ENCODE measurements around the gene FAM241B. TPM values are rescaled to one million over a fixed set of nuclear protein-coding genes. Genes with fewer than 3 reads are reported as not detected.

Gene FAM241B
- polyA plus RNA-seq, 1 donor (not counting 4 experiments of a cell fraction or from before 2014, with no cell fraction given): 7.9 TPM

DNA sequence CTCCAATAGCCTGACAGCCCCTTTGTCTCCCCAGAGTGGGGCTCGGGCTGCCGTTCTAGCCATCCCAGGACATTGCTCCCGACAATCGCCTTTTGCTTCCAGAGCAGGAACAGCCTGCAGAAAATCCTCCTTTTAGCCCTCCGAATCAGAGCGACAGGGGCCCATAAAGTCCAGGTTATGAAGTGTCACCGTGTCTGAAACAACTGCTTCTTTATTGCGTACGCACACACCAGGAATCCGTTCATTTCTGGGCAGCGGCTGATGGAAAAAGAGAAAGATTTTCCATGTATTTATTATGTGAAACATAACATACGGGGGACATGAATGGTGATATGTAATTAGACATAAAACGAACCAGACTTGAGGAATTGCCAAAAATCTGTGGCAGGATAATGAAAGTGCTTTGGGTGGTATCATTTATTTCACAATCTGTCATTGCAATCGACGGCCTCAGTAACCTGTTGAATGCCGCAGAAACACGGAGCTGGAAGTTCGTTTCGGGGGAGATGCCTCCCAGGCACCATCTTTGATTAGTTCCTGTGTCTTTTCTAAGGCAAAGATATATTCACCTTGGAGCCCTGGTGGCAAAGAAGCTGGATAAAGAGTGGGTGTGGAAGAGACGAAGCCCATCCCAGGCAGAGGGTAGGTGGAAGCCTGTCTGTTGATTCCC lies 48.1 kb downstream of the FAM241B start:
- no peaks in the 10 kb centered on the region for H3K9me1 ChIP-seq (ENCODE audit: control insufficient read depth, extremely low read depth, insufficient read depth, low read length)
- FAIRE-seq (no peak), DNase-seq (ENCODE audit: low read depth, low spot score) (no peak)
- no peaks in the 10 kb centered on the region for H3K9me3 ChIP-seq (ENCODE audit: control insufficient read depth, low read depth, low read length)
- H3K4me1 ChIP-seq (ENCODE audit: control insufficient read depth, extremely low read depth, insufficient read depth, low read length): no peaks in the 10 kb centered on the region
- peaks cover 56% of the 10 kb centered on the region for H3K27me3 ChIP-seq (ENCODE audit: control insufficient read depth, extremely low read depth, insufficient read depth, low read length)
- H3K9ac ChIP-seq (ENCODE audit: control insufficient read depth, extremely low read depth, insufficient read depth, low read length): no peak overlapping the region
- H3K4me2 ChIP-seq (ENCODE audit: control insufficient read depth, extremely low read depth, insufficient read depth, low read depth, low read length): no peak overlapping the region
- no peak overlapping the region for H3K27ac ChIP-seq (ENCODE audit: control insufficient read depth, insufficient read depth, low read length)
- no peaks in the 10 kb centered on the region for H4K20me1 ChIP-seq (ENCODE audit: control insufficient read depth, extremely low read depth, insufficient read depth, low read length)
- no peak overlapping the region for H2AFZ ChIP-seq (ENCODE audit: control insufficient read depth, low read length)
- H3K36me3 ChIP-seq (ENCODE audit: control insufficient read depth in 2 of 2, extremely low read depth in 1 of 2, insufficient read depth in 2 of 2, low read length in 2 of 2): no peaks in the 10 kb centered on the region
- TF ChIP-seq EZH2 (IDR thresholded peaks at IDR 0.05; ENCODE audit: low read length) (no peak), CTCF (optimal IDR thresholded peaks at IDR 0.05 in 1 of 3, IDR thresholded peaks at IDR 0.05 in 1 of 3, conservative IDR thresholded peaks at IDR 0.05 in 1 of 3; ENCODE audit: extremely low read depth in 1 of 3, insufficient read depth in 2 of 3, low read length in 3 of 3) (no peak)
- H3K79me2 ChIP-seq (ENCODE audit: control insufficient read depth, insufficient read depth, low read length): no peaks in the 10 kb centered on the region
- dilution Hi-C loops (cut with MboI; ENCODE audit: extremely low pct_ligation_motif_present, low sequenced_read_pairs): no loop called here
- no peak overlapping the region for H3K4me3 ChIP-seq (ENCODE audit: control insufficient read depth in 2 of 3, extremely low read depth in 1 of 3, insufficient read depth in 2 of 3, low read depth in 1 of 3, low read length in 3 of 3)

GRCh38 chr10:69679736-69680135 lies 49.7 kb downstream of the FAM241B start:
- H3K4me2 ChIP-seq (ENCODE audit: control insufficient read depth, extremely low read depth, insufficient read depth, low read depth, low read length): no peak overlapping the region
- TF ChIP-seq CTCF (optimal IDR thresholded peaks at IDR 0.05 in 1 of 3, IDR thresholded peaks at IDR 0.05 in 1 of 3, conservative IDR thresholded peaks at IDR 0.05 in 1 of 3; ENCODE audit: extremely low read depth in 1 of 3, insufficient read depth in 2 of 3, low read length in 3 of 3): no peak
- TF ChIP-seq EZH2 (IDR thresholded peaks at IDR 0.05; ENCODE audit: low read length): no peak
- no peak overlapping the region for H3K4me3 ChIP-seq (ENCODE audit: control insufficient read depth in 2 of 3, extremely low read depth in 1 of 3, insufficient read depth in 2 of 3, low read depth in 1 of 3, low read length in 3 of 3)
- FAIRE-seq (no peak), DNase-seq (ENCODE audit: low read depth, low spot score) (no peak)
- no peak overlapping the region for H3K9ac ChIP-seq (ENCODE audit: control insufficient read depth, extremely low read depth, insufficient read depth, low read length)
- no peaks in the 10 kb centered on the region for H3K79me2 ChIP-seq (ENCODE audit: control insufficient read depth, insufficient read depth, low read length)
- no peaks in the 10 kb centered on the region for H3K36me3 ChIP-seq (ENCODE audit: control insufficient read depth in 2 of 2, extremely low read depth in 1 of 2, insufficient read depth in 2 of 2, low read length in 2 of 2)
- H3K4me1 ChIP-seq (ENCODE audit: control insufficient read depth, extremely low read depth, insufficient read depth, low read length): peaks cover 10% of the 10 kb centered on the region
- H2AFZ ChIP-seq (ENCODE audit: control insufficient read depth, low read length): no peak overlapping the region
- no peak overlapping the region for H3K27ac ChIP-seq (ENCODE audit: control insufficient read depth, insufficient read depth, low read length)
- H3K9me3 ChIP-seq (ENCODE audit: control insufficient read depth, low read depth, low read length): no peaks in the 10 kb centered on the region
- H3K27me3 ChIP-seq (ENCODE audit: control insufficient read depth, extremely low read depth, insufficient read depth, low read length): peaks cover 56% of the 10 kb centered on the region
- H4K20me1 ChIP-seq (ENCODE audit: control insufficient read depth, extremely low read depth, insufficient read depth, low read length): no peaks in the 10 kb centered on the region
- H3K9me1 ChIP-seq (ENCODE audit: control insufficient read depth, extremely low read depth, insufficient read depth, low read length): no peaks in the 10 kb centered on the region
- dilution Hi-C loops (cut with MboI; ENCODE audit: extremely low pct_ligation_motif_present, low sequenced_read_pairs): no loop called here
